ENCODE measurements around the gene LRRC27. TPM values are rescaled to one million over a fixed set of nuclear protein-coding genes. Genes with fewer than 3 reads are reported as not detected.
"Not testable (repeated sequence)": the region's sequence is repeated elsewhere in the genome, so short reads cannot be mapped to it uniquely, and the experiment has no call there.

The LRRC27 gene
- total RNA-seq, 2 donors from 2014 or later, result 5.8 to 6.1 TPM

DNA sequence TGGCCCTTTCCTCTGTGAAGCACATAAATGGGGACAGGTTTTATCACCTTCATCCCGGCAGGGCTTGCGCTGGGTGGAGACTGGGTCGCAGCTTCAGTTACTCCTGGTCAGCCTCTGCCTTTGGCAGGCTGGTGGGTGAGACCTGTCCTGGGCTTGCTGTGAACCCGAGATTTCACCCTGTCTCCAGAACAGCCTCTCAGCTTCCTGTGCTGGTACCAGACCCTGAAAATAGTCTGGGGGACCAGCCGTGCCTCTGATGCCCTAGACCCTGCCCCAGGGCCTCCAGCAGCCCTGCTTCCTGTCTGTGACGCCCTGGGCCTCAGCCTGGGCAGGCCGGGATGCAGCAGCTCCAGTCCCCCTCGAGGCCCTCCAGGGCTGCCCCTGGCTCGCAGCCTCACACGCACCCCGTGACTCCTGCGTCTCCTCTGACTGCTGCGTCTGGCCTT, 51.8 kb downstream of the LRRC27 start:
- Histone ChIP-seq H3K36me3 (no peaks in the 10 kb centered on the region), H3K4me3 (no peak overlapping the region), H3K9ac (ENCODE audit: low read depth in 2 of 2, low read length in 2 of 2) (no peak overlapping the region), H3K9me3 (no peaks in the 10 kb centered on the region), H3K27ac (no peak overlapping the region), H3K27me3 (no peaks in the 10 kb centered on the region), H3K4me1 (no peaks in the 10 kb centered on the region)
- no peak for DNase-seq
- intact Hi-C loops (cut with DNase I), result loop anchor here (5.0 to 10.0 kb wide), 2 partner anchors 191 to 259 kb away; no protein-coding TSS in a partner anchor
- TF ChIP-seq, protein P1, sequence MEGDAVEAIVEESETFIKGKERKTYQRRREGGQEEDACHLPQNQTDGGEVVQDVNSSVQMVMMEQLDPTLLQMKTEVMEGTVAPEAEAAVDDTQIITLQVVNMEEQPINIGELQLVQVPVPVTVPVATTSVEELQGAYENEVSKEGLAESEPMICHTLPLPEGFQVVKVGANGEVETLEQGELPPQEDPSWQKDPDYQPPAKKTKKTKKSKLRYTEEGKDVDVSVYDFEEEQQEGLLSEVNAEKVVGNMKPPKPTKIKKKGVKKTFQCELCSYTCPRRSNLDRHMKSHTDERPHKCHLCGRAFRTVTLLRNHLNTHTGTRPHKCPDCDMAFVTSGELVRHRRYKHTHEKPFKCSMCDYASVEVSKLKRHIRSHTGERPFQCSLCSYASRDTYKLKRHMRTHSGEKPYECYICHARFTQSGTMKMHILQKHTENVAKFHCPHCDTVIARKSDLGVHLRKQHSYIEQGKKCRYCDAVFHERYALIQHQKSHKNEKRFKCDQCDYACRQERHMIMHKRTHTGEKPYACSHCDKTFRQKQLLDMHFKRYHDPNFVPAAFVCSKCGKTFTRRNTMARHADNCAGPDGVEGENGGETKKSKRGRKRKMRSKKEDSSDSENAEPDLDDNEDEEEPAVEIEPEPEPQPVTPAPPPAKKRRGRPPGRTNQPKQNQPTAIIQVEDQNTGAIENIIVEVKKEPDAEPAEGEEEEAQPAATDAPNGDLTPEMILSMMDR (IDR thresholded peaks at IDR 0.05), result no peak

DNA sequence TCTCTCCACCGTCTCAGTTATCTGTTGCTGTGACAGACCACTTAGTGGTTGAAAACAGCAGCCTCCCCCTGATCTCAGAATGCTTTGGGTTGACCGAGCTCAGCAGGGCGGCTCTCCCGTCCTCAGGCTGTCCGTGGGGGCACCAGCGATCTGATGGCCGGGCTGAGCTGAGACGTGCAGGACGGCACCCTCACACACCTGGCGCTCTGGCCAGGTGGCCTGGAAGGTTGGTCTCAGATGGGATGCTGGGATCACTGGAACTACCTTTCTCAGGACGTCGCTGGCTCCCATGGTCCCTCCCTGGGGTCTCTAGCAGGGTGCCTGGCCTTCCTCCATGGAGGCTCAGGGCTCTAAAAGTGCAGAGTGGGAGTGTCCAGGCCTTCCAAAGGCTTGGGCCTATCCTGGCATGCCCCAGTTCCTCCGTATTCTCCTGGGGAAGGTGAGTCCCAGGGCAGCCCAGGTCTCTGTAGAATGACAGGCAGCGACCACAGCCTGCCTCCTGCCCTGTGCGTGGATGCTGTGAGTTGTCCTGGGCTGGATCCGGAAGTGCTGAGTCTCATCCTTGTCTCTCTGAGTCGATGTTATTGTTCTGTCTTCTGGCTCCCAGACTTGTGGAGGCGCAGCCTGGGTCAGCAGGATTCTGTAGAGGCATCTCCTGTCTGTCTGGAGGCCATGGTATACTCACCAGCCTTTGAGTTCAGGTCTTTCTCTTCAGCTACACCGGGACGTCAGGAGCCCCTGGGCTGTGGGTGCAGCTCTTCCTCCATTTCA, 52.8 kb downstream of the LRRC27 start:
- Histone ChIP-seq H3K27me3 (no peaks in the 10 kb centered on the region), H3K27ac (no peak overlapping the region), H3K9ac (ENCODE audit: low read depth in 2 of 2, low read length in 2 of 2) (no peak overlapping the region), H3K4me3 (no peak overlapping the region), H3K4me1 (no peaks in the 10 kb centered on the region), H3K36me3 (no peaks in the 10 kb centered on the region), H3K9me3 (no peaks in the 10 kb centered on the region)
- intact Hi-C loops (cut with DNase I), result loop anchor here (5.0 to 10.0 kb wide), 2 partner anchors 190 to 257 kb away; no protein-coding TSS in a partner anchor
- TF ChIP-seq, protein P1 (IDR thresholded peaks at IDR 0.05), result no peak
- no peak for DNase-seq

DNA sequence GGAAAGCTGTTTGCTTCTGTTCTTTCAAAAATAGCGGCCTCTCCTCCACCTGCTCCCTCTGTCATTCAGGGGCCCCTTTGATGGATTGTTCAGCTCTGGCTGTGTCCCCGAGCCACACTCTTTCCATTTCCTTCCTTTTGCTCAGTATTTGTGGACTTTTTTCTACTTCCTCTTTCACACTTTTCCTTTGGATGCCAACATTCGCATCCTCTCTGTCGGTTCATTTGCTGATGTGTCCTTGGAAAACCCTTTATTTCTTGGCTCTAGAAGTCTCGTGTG, 53.3 kb downstream of the LRRC27 start:
- H3K27ac ChIP-seq, result no peak overlapping the region
- H3K4me3 ChIP-seq, result no peak overlapping the region
- no peak overlapping the region for H3K9ac ChIP-seq (ENCODE audit: low read depth in 2 of 2, low read length in 2 of 2)
- TF ChIP-seq, protein P1 (IDR thresholded peaks at IDR 0.05), result no peak
- H3K27me3 ChIP-seq, result no peaks in the 10 kb centered on the region
- intact Hi-C loops (cut with DNase I), result loop anchor here (10.0 kb wide), 1 partner anchor 189 kb away; no protein-coding TSS in a partner anchor
- no peak for DNase-seq
- no peaks in the 10 kb centered on the region for H3K36me3 ChIP-seq
- no peaks in the 10 kb centered on the region for H3K4me1 ChIP-seq
- no peaks in the 10 kb centered on the region for H3K9me3 ChIP-seq

DNA sequence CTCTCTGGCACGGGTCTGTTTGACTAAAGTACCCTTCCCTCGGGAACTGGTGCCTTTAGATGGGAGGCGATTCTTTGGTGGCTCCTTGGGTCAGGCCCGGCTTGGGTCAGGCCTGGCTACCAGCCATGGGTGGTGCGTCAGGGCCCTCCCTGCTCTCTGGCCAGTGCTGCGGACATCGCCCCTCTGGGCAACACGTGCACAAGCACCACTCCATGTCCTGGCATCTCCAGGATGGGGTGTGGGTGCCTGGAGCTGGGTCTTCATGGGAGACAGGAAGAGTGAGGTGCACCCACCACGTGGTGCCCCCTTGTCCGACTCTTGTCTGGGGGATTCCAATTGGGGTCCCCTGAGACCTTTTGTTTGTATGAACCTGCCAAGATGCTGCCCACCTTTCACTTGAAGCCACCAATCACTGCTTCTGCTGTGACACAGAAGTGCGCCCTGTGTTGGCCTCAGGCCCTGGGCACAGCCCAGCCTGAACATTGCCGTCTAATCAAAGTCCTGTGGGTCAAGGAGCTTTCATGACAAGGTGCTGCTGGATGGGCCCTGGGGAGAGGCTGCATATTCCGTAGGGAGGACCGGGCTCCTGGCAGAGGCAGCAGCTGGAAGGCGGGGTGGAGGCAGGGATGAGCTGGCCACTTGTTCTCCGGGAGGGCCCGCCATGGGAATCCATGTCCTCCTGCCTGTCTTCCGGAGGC, 53.9 kb downstream of the LRRC27 start:
- TF ChIP-seq, protein P1 (IDR thresholded peaks at IDR 0.05), result no peak
- intact Hi-C loops (cut with DNase I), result loop anchor here (2.0 to 10.0 kb wide), 2 partner anchors 67 to 189 kb away; no protein-coding TSS in a partner anchor
- H3K9me3 ChIP-seq, result no peaks in the 10 kb centered on the region
- no peaks in the 10 kb centered on the region for H3K27me3 ChIP-seq
- no peak overlapping the region for H3K4me3 ChIP-seq
- no peak overlapping the region for H3K9ac ChIP-seq (ENCODE audit: low read depth in 2 of 2, low read length in 2 of 2)
- no peaks in the 10 kb centered on the region for H3K4me1 ChIP-seq
- no peak overlapping the region for H3K27ac ChIP-seq
- DNase-seq, result no peak
- H3K36me3 ChIP-seq, result no peaks in the 10 kb centered on the region

DNA sequence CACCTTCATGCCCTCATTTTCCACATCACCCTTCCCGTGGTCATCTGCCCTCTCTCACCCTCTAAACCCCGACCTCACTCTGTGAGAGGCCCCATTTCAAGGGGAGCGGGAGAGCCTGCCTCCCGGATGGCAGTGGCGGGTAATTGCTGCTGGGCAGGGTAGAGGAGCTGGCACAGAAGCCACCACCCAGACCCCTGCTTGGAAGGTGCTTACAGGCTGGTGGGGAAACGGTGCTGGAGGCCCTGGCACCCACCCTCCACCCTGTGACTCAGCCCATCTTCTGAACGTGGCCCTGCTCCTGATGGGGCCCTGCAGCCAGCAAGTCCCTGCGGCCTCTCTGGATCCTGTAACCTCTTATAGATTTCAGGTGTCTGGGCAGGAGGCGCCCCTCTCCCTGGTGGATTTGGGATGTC, 54.4 kb downstream of the LRRC27 start:
- Histone ChIP-seq H3K36me3 (no peaks in the 10 kb centered on the region), H3K9ac (ENCODE audit: low read depth in 2 of 2, low read length in 2 of 2) (no peak overlapping the region), H3K4me1 (no peaks in the 10 kb centered on the region), H3K27ac (no peak overlapping the region), H3K9me3 (no peaks in the 10 kb centered on the region), H3K4me3 (no peak overlapping the region), H3K27me3 (no peaks in the 10 kb centered on the region)
- no peak for DNase-seq
- TF ChIP-seq, protein P1 (IDR thresholded peaks at IDR 0.05), result no peak
- intact Hi-C loops (cut with DNase I), result loop anchor here (2.0 to 10.0 kb wide), 2 partner anchors 66 to 188 kb away; no protein-coding TSS in a partner anchor

DNA sequence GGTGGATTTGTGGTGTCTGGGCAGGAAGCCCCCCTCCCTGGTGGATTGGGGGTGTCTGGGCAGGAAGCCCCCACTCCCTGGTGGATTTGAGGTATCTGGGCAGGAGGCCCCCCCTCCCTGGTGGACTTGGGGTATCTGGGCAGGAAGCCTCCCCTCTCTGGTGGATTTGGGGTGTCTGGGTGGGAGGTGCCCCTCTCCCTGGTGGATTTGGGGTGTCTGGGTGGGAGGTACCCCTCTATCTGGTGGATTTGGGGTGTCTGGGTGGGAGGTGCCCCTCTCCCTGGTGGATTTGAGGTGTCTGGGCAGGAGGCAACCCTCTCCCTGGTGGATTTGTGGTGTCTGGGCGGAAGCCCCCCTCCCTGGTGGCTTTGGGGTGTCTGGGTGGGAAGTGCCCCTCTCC, 54.9 kb downstream of the LRRC27 start:
- DNase-seq; H3K9ac ChIP-seq (ENCODE audit: low read depth in 2 of 2, low read length in 2 of 2); H3K4me1 ChIP-seq; H3K27ac ChIP-seq; H3K36me3 ChIP-seq; H3K4me3 ChIP-seq; H3K27me3 ChIP-seq; H3K9me3 ChIP-seq: not testable (repeated sequence)
- intact Hi-C loops (cut with DNase I), result loop anchor here (2.0 to 10.0 kb wide), 2 partner anchors 66 to 188 kb away; no protein-coding TSS in a partner anchor

Measured in colonic mucosa (tissue), 4 donors.